ENCODE results near the gene CFAP97. TPM values are rescaled to one million over a fixed set of nuclear protein-coding genes. Genes with fewer than 3 reads are reported as not detected.
A peak's percentile ranks its signal among the peaks of the same experiment; 100 is the strongest.

CFAP97 gene
- polyA plus RNA-seq, 1 donor (not counting 4 experiments of a cell fraction or from before 2014, with no cell fraction given), result 24.9 TPM

DNA sequence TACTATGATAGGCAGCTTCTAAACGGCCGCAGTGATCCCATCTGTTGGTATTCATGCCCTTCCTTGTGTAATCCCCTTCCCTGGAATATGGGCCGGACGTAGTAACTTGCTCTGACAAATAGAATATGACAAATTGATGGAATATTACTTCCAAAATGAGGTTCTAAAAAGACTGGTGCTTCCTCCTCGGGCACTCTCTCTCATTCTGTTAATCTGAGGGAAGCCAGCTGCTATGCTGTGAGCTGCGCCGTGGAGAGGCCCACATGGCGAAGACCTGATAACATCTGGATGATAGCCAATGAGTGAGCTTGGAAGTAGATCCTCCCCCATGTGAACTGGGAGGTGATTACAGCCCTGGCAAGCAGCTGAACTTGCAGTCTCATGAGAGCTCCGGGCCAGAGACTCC is 88.0 kb downstream of the CFAP97 start:
- Histone ChIP-seq H3K4me3 (ENCODE audit: control insufficient read depth in 2 of 3, extremely low read depth in 1 of 3, insufficient read depth in 2 of 3, low read depth in 1 of 3, low read length in 3 of 3) (no peak overlapping the region), H3K4me1 (ENCODE audit: control insufficient read depth, extremely low read depth, insufficient read depth, low read length) (peaks cover 7% of the 10 kb centered on the region), H4K20me1 (ENCODE audit: control insufficient read depth, extremely low read depth, insufficient read depth, low read length) (no peaks in the 10 kb centered on the region), H3K27ac (ENCODE audit: control insufficient read depth, insufficient read depth, low read length) (no peak overlapping the region), H3K27me3 (ENCODE audit: control insufficient read depth, extremely low read depth, insufficient read depth, low read length) (no peaks in the 10 kb centered on the region), H3K9me3 (ENCODE audit: control insufficient read depth, low read depth, low read length) (no peaks in the 10 kb centered on the region), H3K4me2 (ENCODE audit: control insufficient read depth, extremely low read depth, insufficient read depth, low read depth, low read length) (peak overlapping the region; percentile 41), H3K79me2 (ENCODE audit: control insufficient read depth, insufficient read depth, low read length) (no peaks in the 10 kb centered on the region), H2AFZ (ENCODE audit: control insufficient read depth, low read length) (peak overlapping the region; percentile 16), H3K9ac (ENCODE audit: control insufficient read depth, extremely low read depth, insufficient read depth, low read length) (no peak overlapping the region), H3K36me3 (ENCODE audit: control insufficient read depth in 2 of 2, extremely low read depth in 1 of 2, insufficient read depth in 2 of 2, low read length in 2 of 2) (no peaks in the 10 kb centered on the region), H3K9me1 (ENCODE audit: control insufficient read depth, extremely low read depth, insufficient read depth, low read length) (no peaks in the 10 kb centered on the region)
- DNase-seq (ENCODE audit: low read depth, low spot score), result no peak
- TF ChIP-seq EZH2 (IDR thresholded peaks at IDR 0.05; ENCODE audit: low read length) (no peak), CTCF (optimal IDR thresholded peaks at IDR 0.05 in 1 of 3, IDR thresholded peaks at IDR 0.05 in 1 of 3, conservative IDR thresholded peaks at IDR 0.05 in 1 of 3; ENCODE audit: extremely low read depth in 1 of 3, insufficient read depth in 2 of 3, low read length in 3 of 3) (no peak)
- FAIRE-seq, result no peak
- dilution Hi-C loops (cut with MboI; ENCODE audit: extremely low pct_ligation_motif_present, low sequenced_read_pairs), result no loop called here

GRCh38 chr4:185113340-185113739 is 90.5 kb downstream of the CFAP97 start:
- H4K20me1 ChIP-seq (ENCODE audit: control insufficient read depth, extremely low read depth, insufficient read depth, low read length), result no peaks in the 10 kb centered on the region
- no peak overlapping the region for H3K4me2 ChIP-seq (ENCODE audit: control insufficient read depth, extremely low read depth, insufficient read depth, low read depth, low read length)
- DNase-seq (ENCODE audit: low read depth, low spot score) (no peak), FAIRE-seq (no peak)
- no peaks in the 10 kb centered on the region for H3K9me3 ChIP-seq (ENCODE audit: control insufficient read depth, low read depth, low read length)
- H3K27ac ChIP-seq (ENCODE audit: control insufficient read depth, insufficient read depth, low read length), result no peak overlapping the region
- TF ChIP-seq CTCF (optimal IDR thresholded peaks at IDR 0.05 in 1 of 3, IDR thresholded peaks at IDR 0.05 in 1 of 3, conservative IDR thresholded peaks at IDR 0.05 in 1 of 3; ENCODE audit: extremely low read depth in 1 of 3, insufficient read depth in 2 of 3, low read length in 3 of 3), result no peak
- no peak for TF ChIP-seq EZH2 (IDR thresholded peaks at IDR 0.05; ENCODE audit: low read length)
- H3K9ac ChIP-seq (ENCODE audit: control insufficient read depth, extremely low read depth, insufficient read depth, low read length), result no peak overlapping the region
- H3K27me3 ChIP-seq (ENCODE audit: control insufficient read depth, extremely low read depth, insufficient read depth, low read length), result no peaks in the 10 kb centered on the region
- no peak overlapping the region for H2AFZ ChIP-seq (ENCODE audit: control insufficient read depth, low read length)
- H3K9me1 ChIP-seq (ENCODE audit: control insufficient read depth, extremely low read depth, insufficient read depth, low read length), result no peaks in the 10 kb centered on the region
- H3K36me3 ChIP-seq (ENCODE audit: control insufficient read depth in 2 of 2, extremely low read depth in 1 of 2, insufficient read depth in 2 of 2, low read length in 2 of 2), result no peaks in the 10 kb centered on the region
- no peak overlapping the region for H3K4me3 ChIP-seq (ENCODE audit: control insufficient read depth in 2 of 3, extremely low read depth in 1 of 3, insufficient read depth in 2 of 3, low read depth in 1 of 3, low read length in 3 of 3)
- dilution Hi-C loops (cut with MboI; ENCODE audit: extremely low pct_ligation_motif_present, low sequenced_read_pairs), result no loop called here
- peaks cover 7% of the 10 kb centered on the region for H3K4me1 ChIP-seq (ENCODE audit: control insufficient read depth, extremely low read depth, insufficient read depth, low read length)
- no peaks in the 10 kb centered on the region for H3K79me2 ChIP-seq (ENCODE audit: control insufficient read depth, insufficient read depth, low read length)

Measured in keratinocyte (primary cell).